Activated CD8-positive, alpha-beta memory T cell treated with anti-CD3 and anti-CD28 coated beads for 36 hours (primary cell): ENCODE measurements around the gene SENP7. TPM values are rescaled to one million over a fixed set of nuclear protein-coding genes. Genes with fewer than 3 reads are reported as not detected.
"Not testable (repeated sequence)": the region's sequence is repeated elsewhere in the genome, so short reads cannot be mapped to it uniquely, and the experiment has no call there.

Experiments
- CTCF ChIA-PET: fragments of 350-600 bp; sonication (Branson Sonifier 250); formaldehyde crosslinking; loops from one replicate; lab custom pipeline; 2021; ENCODE audit warnings: antibody characterized with exemption; lab: Charles Lee
- POLR2A ChIA-PET: fragments of 350-600 bp; sonication (Branson Sonifier 250); formaldehyde crosslinking; loops from one replicate; lab custom pipeline; 2021; ENCODE audit warnings: antibody characterized with exemption; lab: Charles Lee
- total RNA-seq, 2 experiments: library from RNA; stranded (reverse); gene quantifications; one replicate each; pipeline ENCODE4 v1.2.3, GENCODE V29; 2021

Gene SENP7
- total RNA-seq, 2 experiments from 2014 or later: 8.6 to 9.3 TPM

DNA sequence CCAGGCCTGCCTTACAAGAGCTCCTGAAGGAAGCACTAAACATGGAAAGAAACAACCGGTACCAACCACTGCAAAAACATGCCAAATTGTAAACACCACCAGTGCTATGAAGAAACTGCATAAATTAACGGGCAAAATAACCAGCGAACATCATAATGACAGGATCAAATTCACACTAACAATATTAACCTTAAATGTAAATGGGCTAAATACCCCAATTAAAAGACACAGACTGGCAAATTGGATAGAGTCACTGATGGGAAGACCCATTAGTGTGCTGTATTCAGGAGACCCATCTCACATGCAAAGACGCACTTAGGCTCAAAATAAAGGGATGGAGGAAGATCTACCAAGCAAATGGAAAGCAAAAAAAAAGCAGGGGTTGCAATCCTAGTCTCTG, 44.3 kb downstream of the SENP7 start:
- CTCF ChIA-PET, POLR2A ChIA-PET: not testable (repeated sequence)

DNA sequence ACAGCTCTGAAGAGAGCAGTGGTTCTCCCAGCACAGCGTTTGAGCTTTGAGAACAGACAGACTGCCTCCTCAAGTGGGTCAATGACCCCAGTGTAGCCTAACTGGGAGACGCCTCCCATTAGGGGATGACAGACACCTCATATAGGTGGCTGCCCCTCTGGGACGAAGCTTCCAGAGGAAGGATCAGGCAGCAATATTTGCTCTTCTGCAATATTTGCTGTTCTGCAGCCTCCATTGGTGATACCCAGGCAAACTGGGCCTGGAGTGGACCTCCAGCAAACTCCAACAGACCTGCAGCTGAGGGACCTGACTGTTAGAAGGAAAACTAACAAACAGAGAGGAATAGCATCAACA, 45.7 kb downstream of the SENP7 start:
- CTCF ChIA-PET, POLR2A ChIA-PET: not testable (repeated sequence)

DNA sequence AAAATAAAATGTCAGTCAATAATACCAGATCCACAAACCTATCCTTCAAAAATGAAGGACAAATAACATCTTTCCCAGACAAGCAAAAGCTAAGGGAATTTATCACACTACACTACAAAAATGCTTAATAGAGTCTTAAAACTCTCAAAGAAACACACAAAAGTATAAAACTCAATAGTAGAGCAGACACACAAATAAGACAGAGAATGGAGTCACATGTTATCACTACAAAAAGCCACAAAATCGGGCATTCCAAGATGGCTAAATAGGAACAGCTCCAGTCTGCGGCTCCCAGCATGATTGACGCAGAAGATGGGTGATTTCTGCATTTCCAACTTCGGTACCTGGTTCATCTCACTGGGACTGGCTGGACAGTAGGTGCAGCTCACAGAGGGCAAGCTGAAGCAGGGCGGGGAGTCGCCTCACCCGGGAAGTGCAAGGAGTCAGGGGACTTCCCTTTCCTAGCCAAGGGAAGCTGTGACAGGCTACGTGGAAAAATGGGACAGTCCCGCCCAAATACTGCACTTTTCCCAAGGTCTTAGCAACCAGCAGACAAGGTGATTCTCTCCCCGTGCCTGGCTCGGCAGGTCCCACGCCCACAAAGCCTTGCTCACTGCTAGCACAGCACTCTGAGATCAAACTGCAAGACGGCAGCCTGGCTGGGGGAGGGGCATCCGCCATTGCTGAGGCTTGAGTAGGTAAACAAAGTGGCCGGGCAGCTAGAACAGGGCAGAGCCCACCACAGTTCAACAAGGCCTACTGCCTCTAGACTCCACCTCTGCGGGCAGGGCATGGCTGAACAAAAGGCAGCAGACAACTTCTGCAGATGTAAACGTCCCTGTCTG, 46.3 kb downstream of the SENP7 start:
- ChIA-PET POLR2A (no interaction called here), CTCF (no interaction called here)

DNA sequence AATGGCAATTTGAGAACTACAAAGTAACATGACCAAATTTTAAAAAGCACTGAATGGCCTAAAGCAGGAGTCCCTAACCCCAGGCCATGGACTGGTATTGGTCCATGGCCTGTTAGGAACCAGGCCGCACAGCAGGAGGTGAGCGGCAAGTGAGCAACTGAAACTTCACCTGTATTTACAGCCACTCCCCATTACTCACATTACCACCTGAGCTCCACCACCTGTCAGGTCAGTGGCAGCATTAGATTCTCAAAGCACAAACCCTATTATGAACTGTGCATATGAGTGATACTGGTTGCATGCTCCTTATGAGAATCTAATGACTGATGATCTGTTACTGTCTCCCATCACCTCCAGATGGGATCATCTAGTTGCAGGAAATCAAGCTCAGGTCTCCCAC, 48.8 kb downstream of the SENP7 start:
- ChIA-PET CTCF (no interaction called here), POLR2A (no interaction called here)

DNA sequence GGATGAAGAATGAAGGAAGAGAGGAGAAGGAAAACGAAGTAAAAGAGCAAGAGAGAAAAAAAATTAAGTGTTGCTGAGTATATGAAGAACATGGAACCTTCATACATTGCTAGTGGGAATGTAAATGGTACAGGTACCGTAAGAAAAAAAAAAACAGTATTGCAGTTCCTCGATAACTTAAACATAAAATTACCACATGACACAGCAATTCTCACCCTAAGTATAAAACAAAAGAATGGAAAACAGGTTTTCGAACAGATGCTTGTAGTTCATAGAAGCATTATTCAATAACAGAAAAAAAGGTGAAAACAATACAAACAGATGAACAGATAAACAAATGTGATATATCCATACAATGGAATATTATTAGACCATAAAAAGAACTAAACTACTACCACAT, 51.6 kb downstream of the SENP7 start:
- ChIA-PET CTCF (no interaction called here), POLR2A (no interaction called here)

DNA sequence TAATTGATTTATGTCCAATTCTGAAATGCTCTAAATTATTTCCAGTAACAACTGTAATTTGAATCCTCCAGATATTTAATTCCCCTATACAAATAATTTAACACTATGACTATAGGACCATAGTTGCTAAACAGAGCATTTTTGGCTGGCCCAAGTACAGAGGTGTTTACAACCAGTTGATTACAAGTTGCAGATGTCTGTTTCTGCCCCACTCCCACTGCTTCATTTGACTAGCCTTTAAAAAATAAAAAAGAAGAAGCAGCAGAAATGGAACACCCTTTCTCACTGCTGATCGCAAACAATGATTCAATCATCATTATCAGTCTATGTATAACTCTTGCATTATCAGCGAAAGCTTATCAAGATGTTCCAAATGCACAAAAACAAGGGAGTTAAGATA, 54.6 kb downstream of the SENP7 start:
- ChIA-PET CTCF (no interaction called here), POLR2A (no interaction called here)

DNA sequence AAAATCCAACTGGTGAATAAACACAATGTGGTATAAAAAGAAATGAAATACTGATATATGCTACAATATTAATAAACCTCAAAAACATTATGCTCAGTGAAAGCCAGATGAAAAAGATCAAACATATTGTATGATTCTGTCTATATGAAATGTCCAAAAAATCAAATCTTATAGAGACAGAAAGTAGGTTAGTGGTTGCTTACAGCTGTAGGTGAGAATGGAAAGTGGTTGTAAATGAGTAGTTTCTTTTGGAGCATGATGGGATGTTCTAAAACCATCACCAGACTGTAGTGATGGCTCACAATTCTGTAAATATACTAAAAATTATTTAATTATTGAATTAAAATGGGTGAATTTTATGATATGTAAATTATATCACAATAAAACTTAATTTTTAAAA, 58.4 kb downstream of the SENP7 start:
- POLR2A ChIA-PET: no interaction called here
- CTCF ChIA-PET: no interaction called here

DNA sequence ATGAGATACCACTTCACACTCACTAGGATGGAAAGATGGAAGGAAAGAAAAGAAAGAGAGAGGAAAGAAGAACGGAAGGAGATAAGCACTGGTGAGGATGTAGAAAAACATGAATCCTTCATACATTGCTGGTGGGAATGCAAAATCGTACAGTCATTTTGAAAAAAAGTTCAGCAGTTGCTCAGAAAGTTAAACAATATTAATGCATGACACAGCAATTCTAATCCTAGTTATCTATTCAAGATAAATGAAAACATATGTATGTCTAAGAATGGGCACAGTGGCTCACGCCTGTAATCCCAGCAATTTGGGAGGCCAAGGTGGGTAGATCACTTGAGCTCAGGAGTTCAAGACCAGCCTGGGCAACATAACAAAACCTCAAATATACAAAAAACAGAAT, 59.1 kb downstream of the SENP7 start:
- CTCF ChIA-PET: no interaction called here
- POLR2A ChIA-PET: no interaction called here

DNA sequence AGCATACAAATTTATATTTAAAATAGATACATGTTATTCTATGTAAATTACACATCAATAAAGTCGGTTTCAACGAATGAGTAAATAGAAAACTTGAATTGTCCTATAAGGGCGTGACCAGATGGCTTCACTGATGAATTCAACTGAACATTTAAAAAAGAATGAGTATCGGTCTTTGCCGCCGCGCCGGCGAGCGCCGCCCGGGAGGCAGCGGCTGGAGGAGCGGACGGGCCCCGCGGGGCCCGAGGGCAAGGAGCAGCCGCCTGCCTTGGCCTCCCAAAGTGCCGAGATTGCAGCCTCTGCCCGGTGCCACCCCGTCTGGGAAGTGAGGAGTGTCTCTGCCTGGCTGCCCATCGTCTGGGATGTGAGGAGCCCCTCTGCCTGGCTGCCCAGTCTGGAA, 74.4 kb downstream of the SENP7 start:
- POLR2A ChIA-PET, CTCF ChIA-PET: not testable (repeated sequence)

DNA sequence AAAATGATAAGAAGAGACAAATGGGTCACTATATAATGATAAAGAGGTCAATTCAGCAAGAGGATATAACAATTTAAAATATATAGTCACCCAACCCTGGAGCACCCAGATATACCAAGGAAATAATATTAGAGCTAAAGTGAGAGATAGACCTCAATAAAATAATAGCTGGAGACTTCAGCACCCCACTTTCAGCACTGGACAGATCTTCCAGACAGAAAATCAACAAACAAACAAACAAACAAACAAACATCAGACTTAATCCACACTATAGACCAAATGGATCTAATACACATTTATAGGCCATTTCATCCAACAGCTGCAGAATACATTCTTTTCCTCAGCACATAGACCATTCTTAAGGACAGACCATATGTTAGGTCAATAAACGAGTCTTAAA, 79.4 kb downstream of the SENP7 start:
- ChIA-PET POLR2A (no interaction called here), CTCF (no interaction called here)

DNA sequence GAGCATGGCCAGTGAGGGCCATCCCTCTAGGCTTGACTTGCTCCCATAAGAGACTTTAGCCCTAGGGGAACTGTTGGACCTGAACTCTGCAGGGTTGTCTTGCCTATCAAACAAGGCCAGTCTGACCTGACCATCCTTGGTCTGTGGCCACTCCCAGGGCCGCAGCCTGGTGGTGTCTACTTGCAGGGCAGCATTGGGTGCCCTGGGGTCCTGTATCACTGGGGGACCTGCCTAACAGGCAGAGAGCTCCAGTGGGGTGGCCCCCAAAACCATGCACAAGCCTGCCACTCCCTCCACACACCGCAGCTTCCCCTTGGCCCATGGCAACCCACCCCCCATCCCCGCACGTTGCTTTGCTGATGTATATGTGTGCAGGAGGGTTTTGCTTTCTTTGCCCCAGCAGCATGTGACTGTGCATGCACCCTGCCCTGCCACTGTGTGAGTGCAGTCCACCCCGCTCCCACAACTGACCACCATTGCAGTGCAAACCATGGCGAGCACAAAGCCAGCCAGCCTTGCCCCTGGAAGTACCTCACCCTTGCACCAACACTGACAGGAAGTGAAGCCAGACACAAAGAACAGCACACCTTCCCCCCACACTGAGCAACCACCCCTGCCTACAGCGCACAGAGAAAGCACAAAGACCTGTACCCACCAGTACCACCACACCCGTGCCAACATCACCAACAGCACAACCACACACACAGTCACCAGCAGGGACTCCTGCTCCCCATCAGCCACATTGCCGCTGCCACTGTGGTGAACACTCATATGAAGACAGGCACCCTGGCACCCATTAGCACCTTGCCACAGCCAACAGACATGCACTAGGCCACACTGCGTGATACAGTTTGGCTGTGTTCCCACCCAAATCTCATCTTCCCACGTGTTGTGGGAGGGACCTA, 88.8 kb downstream of the SENP7 start:
- CTCF ChIA-PET: no interaction called here
- POLR2A ChIA-PET: no interaction called here

DNA sequence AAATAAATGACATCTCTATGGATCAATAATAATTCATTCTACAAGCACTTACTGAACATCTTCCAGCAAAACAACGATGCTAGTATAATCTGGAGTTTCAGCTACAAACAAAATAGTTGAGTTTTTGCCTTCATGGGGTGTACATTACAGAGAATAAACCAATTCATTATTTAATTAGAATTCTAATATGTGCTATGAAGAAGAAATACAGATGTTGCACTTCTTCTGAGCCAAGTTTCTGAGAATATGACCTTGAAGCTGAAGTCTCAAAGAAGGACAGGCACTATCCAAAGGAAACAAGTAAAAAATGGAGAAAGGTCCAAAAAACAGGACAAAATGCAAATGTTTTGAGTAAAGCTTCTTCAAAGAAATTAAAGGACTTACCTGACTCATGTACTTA, 94.2 kb downstream of the SENP7 start:
- POLR2A ChIA-PET: no interaction called here
- CTCF ChIA-PET: no interaction called here

DNA sequence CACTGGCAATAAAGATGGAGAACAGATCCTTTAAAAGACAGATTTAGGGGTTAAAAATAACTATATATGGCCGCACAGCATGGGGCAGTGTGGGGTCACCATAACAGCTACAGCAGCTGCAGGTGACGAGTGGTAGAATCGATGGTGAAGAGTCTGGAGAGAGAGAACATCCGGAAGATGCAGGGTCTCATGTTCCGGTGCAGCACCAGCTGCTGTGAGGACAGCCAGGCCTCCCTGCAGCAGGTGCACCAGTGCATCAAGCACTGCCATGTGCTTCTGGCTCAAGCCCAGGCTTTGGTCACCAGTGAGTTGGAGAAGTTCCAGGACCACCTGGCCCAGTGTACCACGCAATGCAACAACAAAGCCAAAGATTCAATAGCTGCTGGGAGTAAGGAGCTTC, 98.9 kb downstream of the SENP7 start:
- ChIA-PET CTCF (no interaction called here), POLR2A (no interaction called here)

DNA sequence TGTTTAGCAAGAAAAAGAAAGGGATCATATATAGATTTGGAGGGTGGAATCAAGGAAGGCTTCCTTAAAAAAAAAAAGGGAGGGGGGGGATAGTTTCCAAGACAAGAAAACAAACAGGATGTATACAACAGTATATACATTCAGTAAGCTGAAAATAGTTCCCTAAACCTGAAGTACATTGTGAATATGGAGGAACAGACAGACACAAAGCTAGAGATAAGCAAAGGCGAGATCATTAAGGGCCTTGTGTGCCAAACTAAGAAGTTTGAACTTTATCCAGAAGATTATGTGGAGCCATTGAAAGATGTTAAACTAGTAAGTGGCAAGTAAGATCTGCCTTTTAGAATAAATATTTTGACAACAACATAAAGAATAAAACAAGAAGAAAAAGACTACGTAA, 99.4 kb downstream of the SENP7 start:
- ChIA-PET CTCF (no interaction called here), POLR2A (no interaction called here)

DNA sequence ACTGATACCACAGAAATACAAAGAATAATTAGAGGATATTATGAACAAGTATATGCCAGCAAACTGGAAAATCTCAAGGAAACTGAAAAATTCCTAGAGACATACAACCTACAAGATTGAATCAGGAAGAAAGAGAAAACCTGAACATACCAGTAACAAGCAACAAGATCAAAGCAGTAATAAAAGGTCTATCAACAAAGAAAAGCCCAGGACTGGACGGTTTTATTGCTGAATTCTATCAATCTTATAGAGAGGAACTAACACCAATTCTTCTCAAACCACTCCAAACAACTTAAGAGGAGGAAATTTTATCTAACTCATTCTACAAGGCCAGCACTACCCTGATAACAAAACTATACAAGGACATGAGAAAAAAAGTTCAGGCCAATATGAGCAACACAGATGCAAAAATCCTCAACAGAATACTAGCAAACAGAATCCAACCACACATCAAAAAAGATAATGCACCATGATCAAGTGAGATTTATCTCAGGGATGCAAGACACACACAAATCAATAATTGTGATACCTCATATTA, 121.5 kb downstream of the SENP7 start:
- CTCF ChIA-PET: no interaction called here
- POLR2A ChIA-PET: no interaction called here

DNA sequence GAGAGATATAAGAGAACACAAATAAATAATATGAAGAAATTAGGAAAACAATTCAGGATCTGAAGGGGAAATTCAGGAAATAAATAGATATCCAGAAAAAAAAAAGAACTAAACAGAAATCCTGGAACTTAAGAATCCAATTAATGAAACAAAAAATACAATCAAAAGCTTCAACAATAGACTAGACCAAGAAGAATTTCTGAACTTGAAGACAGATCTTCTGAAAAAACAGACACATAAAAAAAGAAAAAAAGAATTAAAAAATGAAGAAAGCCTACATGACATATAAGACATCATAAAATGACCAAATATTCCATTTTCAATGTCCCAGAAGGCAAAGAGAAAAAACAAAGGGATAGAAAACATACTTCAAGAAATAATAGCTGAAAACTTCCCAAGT, 124.3 kb downstream of the SENP7 start:
- ChIA-PET CTCF (no interaction called here), POLR2A (no interaction called here)

DNA sequence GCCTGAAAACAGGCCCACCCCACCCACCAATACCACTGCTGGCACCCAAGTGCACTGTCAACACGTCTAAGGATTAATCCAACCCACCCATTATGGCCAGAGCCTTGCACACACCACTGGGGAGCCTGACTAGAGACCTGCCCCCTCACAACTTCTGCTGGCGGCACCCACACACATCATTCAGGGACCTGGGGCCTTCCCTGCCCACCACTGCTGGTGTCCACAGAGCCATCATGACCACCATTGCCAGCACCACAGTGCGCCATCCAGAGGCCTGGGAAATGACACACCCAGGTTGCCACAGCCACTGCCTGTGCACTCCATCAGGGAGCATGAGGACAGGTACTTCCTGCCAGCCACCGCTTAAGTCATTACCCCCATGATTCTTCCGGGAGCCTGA, 125.7 kb downstream of the SENP7 start:
- CTCF ChIA-PET: no interaction called here
- POLR2A ChIA-PET: no interaction called here

DNA sequence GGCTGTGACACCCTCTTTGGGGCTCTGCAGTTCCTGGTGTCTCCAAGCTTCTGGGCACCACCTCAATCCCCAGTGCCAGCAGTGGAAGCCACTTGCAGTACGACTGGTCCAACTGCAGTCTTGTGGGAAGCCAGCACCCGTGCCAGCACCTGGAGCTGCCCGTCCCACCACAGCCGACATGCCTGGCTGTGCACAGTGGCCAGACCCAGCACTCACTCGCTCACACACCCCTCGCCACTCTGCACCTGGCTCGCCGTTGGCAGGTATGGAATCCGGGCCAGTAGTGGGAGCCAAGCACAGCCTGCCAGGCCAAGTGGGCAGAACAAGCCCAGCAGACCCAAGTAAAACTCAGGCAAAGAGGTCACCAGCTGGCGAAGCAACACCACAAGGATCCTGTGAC, 128.6 kb downstream of the SENP7 start:
- ChIA-PET CTCF (interaction anchor here (1.5 kb wide), 1 partner anchor 128 kb away, joined by 3 read pairs; the partner anchor contains the start of gene SENP7), POLR2A (interaction anchor here (0.6 kb wide), 1 partner anchor 12 kb away, joined by 3 read pairs; no protein-coding TSS in a partner anchor)

DNA sequence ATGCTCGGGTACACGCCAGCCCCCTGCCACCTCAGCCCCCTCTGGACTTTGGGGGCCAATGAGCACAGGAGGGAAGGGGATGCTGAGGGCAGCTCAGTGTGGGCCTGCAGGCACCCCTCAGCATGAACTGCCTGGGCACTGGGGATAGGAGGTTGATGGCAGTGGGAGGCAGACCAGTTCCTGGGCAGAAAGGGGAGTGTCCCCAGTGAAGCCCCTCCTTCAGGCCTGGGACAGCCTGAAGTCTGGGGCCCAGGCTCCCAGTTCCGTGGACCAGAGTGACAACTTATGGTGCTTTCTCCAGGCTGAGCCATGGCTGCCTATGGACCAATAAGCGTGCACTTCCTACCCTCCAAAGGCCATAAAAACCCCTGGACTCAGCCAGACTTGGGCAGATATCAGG, 129.4 kb downstream of the SENP7 start:
- ChIA-PET POLR2A (no interaction called here), CTCF (interaction anchor here (1.5 kb wide), 1 partner anchor 129 kb away, joined by 3 read pairs; the partner anchor contains the start of gene SENP7)

DNA sequence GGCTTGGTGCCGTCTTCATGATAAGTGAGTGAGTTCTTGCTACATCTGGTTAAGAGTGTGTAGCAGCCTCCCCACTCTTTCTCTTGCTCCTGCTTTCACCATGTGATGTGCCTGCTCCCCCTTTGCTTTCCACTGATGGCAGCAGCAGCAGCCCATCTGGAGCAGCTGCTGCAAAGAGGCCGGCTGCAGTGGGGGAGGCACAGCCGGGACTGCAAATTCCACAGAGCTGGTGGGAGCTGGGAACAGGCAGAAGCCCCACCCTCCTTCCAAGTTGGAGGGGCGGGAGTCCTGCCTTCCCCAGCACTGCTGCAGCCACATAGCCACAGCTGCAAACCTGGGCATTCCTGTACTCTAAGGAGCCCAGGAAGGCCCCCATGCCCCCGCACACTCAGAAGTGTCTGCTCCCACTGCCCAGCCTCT, 129.8 kb downstream of the SENP7 start:
- ChIA-PET POLR2A (no interaction called here), CTCF (interaction anchor here (1.5 kb wide), 1 partner anchor 129 kb away, joined by 3 read pairs; the partner anchor contains the start of gene SENP7)
